Fibroblast of mammary gland (primary cell): ENCODE data around the gene MMS22L.

Experiments
- DNase-seq: peaks from one replicate; pipeline ENCODE4 v3.0.0-alpha.2; 2010; ENCODE audit warnings: low read depth
- H3K4me3 ChIP-seq: 2 replicates; pipeline ENCODE4 v1.5.1; 2011; ENCODE audit warnings: low read depth, mild to moderate bottlenecking, low read length, moderate library complexity; ENCODE audit not compliant: control insufficient read depth
- CTCF ChIP-seq: conservative IDR thresholded peaks from 2 replicates; pipeline ENCODE4 v1.5.1; 2011; ENCODE audit warnings: low read depth, low read length, inconsistent platforms; ENCODE audit not compliant: control insufficient read depth, insufficient read depth

Gene MMS22L

GRCh38 chr6:97246842-97247241, 36.2 kb downstream of the MMS22L start:
- TF ChIP-seq CTCF, result no peak
- no peak for DNase-seq
- no peak overlapping the region for H3K4me3 ChIP-seq

GRCh38 chr6:97240222-97240621, 42.8 kb downstream of the MMS22L start:
- TF ChIP-seq CTCF, result no peak

GRCh38 chr6:97231911-97232310, 51.1 kb downstream of the MMS22L start:
- DNase-seq, result no peak
- no peak for TF ChIP-seq CTCF
- H3K4me3 ChIP-seq, result no peak overlapping the region

More at GRCh38 chr6:97240222-97240621, 42.8 kb downstream of the MMS22L start:
- H3K4me3 ChIP-seq, result no peak overlapping the region
- DNase-seq, result peak; percentile 58

- TF ChIP-seq CTCF, result no peak
- peak; percentile 21 for DNase-seq
- no peak overlapping the region for H3K4me3 ChIP-seq
Measured at GRCh38 chr6:97222903-97223302, 60.1 kb downstream of the MMS22L start.

GRCh38 chr6:97218912-97219311, 64.1 kb downstream of the MMS22L start:
- H3K4me3 ChIP-seq, result no peak overlapping the region
- DNase-seq, result no peak
- TF ChIP-seq CTCF, result no peak

- peak; percentile 66 for TF ChIP-seq CTCF
- DNase-seq, result peak; percentile 77
- no peak overlapping the region for H3K4me3 ChIP-seq
Measured at GRCh38 chr6:97215157-97215769, 67.8 kb downstream of the MMS22L start.

GRCh38 chr6:97214671-97215070, 68.3 kb downstream of the MMS22L start:
- H3K4me3 ChIP-seq, result no peak overlapping the region
- TF ChIP-seq CTCF, result no peak
- DNase-seq, result no peak
